HG02885 (cell line): Measurements from ENCODE around the gene ALPL.
"Not testable (repeated sequence)": the region's sequence is repeated elsewhere in the genome, so short reads cannot be mapped to it uniquely, and the experiment has no call there.

ENCODE experiments used
- ATAC-seq: cut with Tn5 transposase; IDR thresholded peaks from one replicate; pipeline ENCODE4 v1.9.1; 2021; ENCODE audit warnings: mild to moderate bottlenecking; ENCODE audit not compliant: unreplicated experiment, poor library complexity

ALPL gene

DNA sequence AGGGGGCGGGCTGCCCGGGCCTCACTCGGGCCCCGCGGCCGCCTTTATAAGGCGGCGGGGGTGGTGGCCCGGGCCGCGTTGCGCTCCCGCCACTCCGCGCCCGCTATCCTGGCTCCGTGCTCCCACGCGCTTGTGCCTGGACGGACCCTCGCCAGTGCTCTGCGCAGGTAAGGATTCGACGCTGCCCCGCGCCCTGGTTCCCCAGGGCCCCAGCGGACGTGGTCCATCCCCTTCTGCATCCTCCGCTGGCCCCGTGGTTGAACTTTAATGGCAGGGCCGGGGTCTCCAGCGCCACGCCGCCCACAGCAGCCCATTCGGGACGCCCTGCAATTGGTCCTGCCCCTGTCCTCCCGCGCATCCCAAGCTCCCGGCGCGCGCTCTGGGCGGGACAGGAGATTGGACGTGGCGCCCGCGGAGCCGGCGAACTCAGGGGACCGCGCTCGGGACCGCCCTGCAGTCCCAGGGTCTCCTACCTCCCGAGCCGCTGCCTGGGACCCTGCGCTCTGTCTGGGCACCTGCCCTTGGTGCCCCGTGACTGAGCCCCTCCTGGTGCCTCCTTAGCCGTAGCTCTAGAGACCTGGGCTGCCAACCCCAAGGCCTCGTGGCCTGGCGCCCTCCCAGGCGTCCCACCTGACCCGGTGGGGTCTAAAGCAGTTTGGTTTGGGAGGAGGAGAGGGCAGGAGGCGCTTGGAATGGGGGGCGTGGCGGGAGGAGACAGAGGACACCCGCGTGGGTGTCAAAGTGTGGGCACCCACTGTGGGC, at the start of gene ALPL:
Gene ALPL (plus strand): TSS at position 73 of the 762 bp plus-strand sequence. CDS start 44,659 bp downstream, outside the sequence.
- no peak for ATAC-seq

DNA sequence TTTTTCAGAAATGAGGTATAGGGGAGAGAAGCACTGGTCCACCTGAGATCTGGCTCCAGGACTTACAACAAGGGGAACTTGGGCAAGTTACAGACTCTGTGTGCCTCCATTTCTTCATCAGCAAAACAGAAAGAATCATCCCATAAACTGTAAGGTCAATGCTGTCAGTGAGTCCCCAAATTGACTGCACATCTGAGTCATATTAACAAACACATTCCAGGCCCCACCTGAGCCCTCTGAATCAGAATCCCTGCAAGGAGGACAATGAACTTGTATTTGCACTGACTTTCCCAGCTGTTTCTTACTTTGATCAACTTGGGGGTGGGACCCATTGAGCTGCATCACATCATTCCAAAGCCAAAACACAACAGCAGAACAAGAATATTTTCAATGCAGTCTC, 44.1 kb upstream of the ALPL start:
- ATAC-seq = not testable (repeated sequence)

DNA sequence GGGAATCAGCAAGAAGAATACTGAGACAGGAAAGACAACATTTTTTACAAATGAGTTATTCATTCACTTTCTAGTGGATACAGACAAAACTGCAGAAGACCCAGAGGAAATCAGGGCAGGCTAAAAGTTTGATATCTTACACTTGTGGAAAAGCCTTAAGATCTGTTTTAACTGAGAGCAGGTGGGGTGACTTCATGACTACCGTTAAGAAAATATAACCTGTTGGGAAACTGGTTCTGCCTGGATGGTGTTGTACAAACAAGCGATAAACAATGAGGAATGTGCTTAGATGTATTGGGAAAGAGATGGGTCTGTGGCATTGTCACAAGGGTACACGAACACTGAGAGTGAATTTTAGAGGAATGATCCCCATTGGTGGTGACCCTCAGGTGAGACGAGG, 41.3 kb upstream of the ALPL start:
- not testable (repeated sequence) for ATAC-seq

DNA sequence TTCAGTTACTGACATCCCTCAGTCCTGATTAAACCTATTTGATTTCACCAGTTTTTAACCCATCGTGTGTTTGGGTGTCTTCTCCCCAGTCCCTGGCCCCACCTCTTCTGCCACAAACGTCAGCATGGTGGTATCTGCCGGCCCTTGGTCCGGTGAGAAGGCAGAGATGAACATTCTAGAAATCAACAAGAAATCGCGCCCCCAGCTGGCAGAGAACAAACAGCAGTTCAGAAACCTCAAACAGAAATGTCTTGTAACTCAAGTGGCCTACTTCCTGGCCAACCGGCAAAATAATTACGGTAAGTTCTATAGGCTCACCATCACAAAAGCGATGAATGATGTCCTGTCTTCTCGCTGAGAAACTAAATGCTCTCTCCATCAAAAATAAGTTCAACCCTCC, 40.6 kb upstream of the ALPL start:
- ATAC-seq = no peak

DNA sequence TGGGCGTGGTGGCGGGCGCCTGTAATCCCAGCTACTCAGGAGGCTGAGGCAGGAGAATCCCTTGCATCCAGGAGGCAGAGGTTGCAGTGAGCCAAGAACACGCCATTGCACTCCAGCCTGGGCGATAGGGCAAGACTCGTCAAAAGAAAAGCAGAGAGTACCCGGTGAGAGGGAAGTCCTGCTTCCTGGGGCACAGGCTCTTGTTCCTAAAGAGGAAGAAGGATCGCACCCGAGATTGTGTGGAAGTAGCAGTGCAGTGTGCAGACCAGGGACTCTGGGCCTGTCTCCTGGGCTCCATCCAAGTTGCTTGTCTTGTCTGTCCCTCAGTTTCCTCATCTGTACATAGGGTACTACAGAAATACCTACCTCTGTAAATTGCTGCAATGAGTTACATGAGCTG, 39.6 kb upstream of the ALPL start:
- ATAC-seq = no peak

DNA sequence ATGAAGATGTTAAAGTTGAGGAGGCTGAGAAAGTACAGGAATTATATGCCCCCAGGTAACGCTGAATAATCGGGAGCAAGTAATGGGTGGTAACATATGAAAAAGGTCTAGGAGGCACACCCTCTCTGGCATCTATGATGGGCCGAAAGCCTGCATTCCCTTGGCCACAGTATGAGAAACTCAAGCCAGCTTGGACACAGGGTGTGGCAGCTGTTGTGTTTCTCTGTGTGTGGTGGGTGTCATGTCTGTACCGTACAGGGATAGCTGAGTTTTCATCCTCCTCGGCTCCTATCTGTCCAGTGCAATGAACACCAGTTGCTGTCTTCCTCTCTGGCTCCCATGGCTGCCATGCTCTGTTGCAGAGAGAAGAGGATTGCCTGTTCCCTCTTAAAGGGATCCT, 36.4 kb upstream of the ALPL start:
- ATAC-seq = no peak

DNA sequence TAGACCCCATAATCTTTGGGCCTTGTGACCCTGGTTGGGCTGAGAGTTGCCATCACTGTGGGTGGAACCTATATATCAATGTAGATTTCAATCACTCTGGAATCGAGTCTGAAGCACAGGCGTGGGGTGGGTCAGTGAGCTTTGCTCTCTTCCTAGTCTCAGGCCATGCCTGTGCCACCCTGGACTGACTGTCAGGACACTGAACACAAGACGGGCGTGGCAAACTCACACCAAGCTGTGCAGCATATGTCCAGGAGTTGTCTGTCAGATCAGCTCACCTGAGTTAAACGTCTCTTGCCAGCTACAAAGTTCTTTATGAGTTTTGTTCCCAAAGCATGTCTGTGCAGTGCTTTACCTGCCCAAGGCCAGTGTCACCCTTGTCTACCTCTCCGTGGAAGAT, 30.9 kb upstream of the ALPL start:
- no peak for ATAC-seq

DNA sequence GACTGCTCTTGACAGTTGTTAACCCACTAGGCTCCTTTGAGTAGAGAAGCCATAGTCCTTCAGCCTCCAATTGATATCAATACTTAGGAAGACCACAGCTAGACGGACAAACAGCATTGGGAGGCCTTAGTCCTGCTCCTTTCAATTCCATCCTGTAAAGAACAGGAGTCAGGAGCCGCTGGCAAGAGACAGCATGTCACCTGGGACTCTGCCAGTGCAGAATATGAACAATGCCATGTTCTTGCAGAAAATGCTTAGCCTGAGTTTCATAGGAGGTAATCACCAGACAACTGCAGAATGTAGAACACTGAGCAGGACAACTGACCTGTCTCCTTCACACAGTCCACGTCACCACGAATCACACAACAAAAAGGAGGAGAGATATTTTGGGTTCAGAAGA, 25.3 kb upstream of the ALPL start:
- ATAC-seq = not testable (repeated sequence)

DNA sequence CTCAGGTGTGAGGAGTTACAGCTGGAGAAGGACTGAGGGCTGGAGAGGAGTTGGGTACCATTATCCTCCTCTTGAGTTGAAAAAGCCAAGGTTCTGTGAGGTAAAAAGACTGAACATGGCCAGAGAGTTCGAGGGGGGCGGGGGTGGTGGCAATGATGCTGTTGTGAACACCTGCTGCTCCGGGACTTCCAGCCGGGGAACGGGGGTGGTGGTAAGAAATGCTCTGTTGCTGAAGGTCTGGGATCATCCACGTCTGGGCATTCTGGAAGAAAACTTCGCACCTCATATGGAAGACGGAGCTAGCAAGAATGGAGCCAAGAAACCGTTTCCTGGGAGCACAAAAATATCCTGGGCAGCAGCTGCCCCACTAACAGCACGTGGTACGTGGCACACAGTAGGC, 20.1 kb upstream of the ALPL start:
- ATAC-seq = no peak

DNA sequence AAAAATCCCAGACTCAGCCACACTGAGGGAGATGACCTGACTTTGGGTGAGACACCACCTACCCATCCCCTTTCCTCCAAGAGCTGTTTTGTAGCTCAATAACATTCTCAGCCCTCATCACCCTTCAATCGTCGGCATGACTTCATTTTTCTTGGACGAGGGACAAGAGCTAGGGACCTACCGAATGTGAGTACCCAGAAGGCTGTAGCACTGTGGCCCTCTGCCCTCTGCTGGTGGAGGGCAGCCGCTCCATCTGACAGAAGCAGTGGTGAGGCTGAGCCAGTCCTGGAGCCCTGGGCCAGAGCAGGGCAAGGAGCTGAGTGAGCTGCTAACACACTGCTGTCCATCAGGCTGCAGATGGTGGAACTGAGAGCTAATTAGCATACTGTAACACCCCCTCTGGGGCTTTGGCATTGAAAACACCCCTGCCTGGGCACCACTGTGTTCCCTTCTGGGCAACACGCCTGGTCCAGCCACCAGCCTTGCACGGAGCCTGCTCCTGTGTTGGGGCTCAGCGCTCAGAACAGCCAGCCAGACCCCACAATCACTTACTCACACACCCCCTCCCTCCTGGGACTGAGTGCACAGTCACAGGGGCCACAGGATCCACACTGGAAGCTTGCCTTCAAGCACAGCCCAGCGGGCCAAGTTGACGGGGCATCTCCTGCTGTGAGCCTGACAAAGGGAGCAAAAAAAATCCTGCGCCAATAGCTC, 18.3 kb upstream of the ALPL start:
- no peak for ATAC-seq

DNA sequence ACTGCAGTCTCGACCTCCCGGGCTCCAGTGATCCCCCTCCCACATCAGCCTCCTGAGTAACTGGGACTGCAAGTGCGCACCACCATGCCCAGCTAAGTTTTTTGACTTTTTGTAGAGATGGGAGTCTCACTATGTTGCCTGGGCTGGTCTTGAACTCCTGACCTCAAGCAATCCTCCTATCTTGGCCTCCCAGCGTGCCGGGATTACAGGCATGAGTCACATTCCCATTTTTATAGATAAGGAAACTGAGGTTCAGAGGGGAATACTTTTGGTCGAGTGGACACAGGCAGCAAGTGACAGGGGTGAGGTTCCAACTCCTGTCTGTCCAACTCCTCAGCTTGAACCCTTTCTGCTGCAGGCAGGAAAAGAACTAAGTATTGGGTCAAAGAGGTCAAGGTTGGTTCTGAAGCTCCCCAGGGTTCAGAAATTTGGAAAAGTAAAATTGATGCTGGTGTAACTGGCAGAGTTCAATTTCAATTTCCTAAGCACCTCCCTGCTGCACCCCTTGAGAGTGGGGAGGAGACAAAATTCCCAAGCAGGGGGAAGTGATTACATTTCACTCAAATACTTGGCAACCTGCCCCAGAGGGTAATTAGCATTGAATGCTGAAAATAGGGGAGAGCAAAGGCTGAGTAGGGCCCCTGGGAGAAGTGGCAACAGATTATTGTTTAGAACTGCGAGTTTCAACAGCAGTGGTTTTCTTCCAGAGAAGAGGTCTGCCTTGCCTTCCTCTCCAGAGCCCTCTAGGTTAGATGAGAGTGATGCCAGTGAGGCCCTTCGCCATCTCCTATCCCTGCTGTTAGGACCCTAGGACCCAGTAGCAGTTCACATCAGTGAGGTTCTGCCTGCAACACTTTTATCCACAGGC, 17.5 kb upstream of the ALPL start:
- ATAC-seq = no peak

DNA sequence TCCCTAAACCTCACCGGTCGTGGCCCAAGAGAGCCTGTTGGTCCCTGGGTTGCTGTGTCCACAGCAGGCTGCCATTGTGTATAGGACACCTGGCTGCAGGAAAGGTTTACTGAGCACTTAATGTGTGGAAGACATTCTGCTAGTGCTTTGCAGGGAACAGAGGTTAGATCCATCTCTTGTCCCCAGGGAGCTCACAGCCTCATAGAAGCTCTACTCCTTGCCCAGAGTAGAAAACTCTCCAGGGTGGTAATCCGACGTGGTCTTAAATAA, 16.9 kb upstream of the ALPL start:
- ATAC-seq = no peak

DNA sequence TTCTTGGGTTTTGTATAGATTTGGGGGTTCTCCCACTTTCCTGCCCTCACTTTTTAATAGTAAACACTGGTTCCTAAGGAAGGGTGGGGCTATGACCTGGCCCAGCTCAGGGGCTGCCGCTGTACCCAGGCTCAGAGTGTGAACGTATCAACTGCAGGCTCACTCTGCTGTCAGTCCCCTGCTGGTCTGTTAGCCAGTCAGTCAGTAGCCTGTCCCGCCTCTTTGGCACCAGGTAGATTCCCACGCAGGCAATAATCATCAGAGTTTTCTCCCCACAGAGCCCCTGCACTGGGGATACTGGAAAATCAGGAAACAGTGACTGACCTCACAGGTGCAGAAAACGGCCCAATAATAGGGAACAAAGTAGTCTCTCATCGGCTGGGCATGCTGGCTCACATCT, 15.0 kb upstream of the ALPL start:
- no peak for ATAC-seq

DNA sequence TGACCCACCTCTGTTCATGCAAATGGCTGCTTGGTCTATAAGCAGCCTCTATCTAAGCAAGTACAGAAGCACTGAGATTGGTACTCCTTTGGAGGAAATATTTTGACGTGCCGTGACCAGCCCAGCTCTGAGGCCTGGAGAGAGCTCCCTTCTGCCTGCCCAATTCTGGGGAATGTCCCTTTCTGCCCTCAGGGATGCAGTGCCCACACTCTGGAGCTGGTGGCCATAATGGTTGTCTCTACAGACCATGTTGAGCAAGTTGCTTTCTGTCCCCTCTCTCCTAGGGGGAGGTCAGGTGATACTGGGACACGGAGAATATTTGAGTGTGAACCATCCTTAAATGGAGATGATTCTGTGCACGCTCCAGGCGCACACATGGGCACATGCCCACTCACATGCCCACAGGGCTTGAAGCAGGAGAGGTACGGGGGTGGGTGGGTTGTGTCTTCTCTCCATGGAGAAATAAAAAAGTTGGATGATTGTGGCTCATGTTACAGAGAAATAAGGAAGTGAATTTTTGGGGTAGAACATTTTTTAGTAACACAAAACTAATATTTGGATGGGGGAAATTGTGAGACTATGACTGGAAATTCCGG, 13.9 kb upstream of the ALPL start:
- no peak for ATAC-seq

DNA sequence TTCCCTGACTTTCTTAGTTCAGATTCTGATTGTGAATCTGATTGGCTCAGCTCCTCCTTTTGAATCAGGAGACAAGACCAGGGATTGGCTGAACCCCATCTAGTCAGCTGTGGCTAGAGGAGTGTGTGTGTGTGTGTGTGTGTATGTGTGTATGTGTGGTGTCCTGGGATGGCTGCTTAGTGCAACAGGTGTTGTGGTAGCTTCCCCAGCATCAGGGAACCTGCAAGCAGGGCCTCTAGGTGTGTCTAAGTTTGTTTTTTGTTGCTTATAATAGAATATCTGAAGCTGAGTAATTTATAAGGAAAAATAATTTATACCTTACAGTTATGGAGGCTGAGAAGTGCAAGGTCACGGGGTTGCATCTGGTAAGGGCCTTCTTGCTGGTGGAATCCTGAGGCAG, 13.2 kb upstream of the ALPL start:
- ATAC-seq = no peak

DNA sequence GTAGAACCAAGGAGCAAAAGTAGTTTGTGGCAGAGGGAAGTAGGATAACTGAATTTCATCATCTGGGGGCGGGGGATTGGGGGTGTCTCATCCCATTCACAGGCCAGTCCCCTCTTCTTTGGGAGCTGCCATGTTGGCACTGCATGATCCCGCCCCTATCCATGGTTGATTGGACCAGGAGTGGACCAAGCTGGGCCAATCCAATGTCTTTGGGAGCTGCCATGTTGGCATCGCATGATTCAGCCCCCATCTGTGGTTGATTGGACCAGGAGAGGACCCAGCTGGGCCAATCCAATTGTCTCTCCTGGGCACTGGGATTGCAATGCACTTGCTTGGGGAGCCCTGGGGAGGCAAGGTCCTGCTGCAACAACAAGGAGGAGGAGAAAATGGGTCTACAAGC, 12.3 kb upstream of the ALPL start:
- ATAC-seq = no peak

DNA sequence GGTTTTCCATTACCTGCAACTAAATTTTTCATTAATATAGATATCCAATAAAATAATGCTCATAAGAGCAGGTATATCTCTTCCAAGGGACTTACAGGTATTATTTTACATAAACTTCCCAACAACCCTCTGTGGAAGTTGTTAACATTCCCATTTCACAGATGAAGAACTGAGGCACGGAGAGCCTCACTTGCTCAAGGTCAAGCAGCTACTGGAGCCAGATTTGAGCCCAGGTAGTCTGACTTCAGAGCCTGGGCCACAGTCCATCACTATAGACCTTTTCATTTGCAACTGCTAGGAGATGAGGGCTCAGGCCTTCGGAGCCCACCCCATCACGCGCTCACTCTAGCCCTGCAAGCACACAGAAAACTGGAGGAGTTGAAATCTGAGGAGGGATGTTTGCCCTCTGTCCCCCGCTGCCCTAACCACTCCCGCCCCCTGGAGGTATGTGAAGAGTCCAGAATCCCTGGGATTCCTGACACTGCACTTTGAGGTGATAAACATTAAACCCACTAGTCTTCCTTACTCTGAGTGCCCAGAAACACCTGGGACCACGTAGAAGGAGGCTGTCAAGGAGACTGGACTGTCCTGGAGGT, 11.7 kb upstream of the ALPL start:
- ATAC-seq = no peak

DNA sequence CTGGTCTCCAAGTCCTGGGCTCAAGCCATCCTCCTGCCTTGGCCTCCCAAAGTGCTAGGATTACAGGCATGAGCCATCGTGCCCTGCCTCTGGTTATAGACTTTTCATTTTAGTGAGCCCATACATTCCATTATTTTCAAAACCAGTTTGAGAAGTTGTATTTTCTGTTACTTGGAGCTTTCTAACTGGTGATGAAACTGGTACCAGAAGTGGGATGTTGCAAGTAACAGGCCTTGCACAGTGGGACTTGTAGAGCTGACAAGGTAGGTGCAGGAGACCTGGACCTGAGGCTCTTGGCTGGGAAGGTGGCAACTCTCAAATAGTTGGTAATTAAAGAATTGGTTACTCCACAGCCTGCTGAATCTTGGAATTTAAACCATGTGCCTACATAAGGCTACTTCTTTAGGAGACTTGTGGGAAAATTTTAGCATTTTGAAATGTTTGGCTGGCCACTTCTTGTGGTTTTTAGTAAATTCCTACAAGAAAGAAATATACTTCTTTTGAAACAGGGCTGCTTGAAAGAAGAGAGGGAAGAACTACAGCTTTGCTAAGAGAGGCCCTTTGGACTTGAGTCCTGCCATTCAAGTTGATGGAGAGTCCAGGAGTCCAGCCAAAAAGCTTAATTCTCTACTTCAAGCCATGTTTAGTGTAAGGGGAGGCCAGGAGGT, 9.8 kb upstream of the ALPL start:
- ATAC-seq = no peak

DNA sequence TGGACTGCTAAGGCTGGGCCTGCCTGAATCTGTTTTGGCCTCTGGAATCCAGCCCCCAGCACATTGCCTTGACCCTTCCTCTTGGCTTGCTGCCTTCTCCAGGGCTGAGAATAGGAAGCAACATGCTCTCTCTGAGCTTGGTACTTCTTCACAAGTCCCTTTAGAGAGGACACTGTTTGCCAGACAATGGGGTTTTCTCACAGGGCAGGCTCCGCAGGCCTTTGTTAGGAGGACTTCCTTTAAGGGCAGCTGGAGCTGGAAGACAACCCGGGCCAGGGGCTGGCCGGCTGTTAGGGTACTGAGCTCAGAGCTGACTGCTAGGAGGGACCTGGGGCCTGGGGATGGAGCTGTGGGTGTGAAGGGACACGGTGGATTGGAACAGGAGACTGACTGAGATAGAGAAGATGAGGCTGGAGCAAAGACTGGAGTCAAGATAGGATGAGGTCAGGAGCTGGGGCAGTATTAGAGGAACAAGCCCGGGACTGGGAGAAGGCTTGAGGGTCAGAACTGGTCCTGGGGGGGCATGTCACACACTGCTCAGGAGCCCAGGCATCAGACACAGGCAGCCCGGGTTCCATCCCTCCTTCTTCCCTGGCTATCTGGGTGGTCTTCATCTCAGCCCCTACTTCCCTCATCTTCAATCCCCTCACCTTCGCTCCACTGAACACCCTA, 5.4 kb upstream of the ALPL start:
- no peak for ATAC-seq
